ENCODE measurements around the gene TMPRSS6. TPM values are rescaled to one million over a fixed set of nuclear protein-coding genes. Genes with fewer than 3 reads are reported as not detected.

The TMPRSS6 gene
- total and polyA plus RNA-seq, 4 experiments from 2014 or later: 0.61 to 0.90 TPM; not detected in 2

DNA sequence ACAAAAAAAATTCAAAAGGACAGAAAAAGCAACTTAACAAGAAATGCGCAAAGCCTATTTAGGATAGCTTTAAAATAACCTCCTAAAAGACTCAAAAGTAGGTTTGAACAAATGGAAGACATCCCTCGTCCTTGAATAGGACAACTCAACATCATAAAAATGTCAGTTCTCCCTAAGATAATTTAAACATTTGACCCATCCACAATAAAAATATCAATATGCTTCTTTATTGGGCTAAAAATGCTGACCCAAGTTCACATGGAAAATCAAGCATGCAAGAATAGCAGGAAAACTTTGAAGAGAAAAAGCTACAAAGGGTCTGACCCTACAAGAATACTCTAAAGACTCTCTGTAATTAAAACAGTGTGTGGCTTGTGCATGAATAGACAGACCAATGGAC is 70.0 kb downstream of the TMPRSS6 start:
- no peaks in the 10 kb centered on the region for H3K4me1 Mint-ChIP-seq
- Histone ChIP-seq H3K9me3 (ENCODE audit: control insufficient read depth in 1 of 2, low read length in 2 of 2) (no peaks in the 10 kb centered on the region), H3K27ac (ENCODE audit: low read depth, low read length) (no peak overlapping the region), H3K4me3 (ENCODE audit: low read length in 2 of 2) (no peak overlapping the region), H3K36me3 (ENCODE audit: insufficient read depth, low read length) (no peaks in the 10 kb centered on the region), H3K27me3 (ENCODE audit: insufficient read depth, low read length) (no peaks in the 10 kb centered on the region), H3K4me1 (ENCODE audit: insufficient read depth, low read length) (no peaks in the 10 kb centered on the region)
- POLR2A ChIA-PET (ENCODE audit: partially characterized antibody): no interaction called here
- intact Hi-C loops (cut with micrococcal nuclease): no loop called here
- CTCF ChIA-PET (ENCODE audit: partially characterized antibody): no interaction called here
- H3K4me3 Mint-ChIP-seq: no peak overlapping the region
- peaks cover 0 to 2% (median 0%) of the 10 kb centered on the region in 8 donors for H3K9me3 Mint-ChIP-seq
- H3K36me3 Mint-ChIP-seq: no peaks in the 10 kb centered on the region
- peak overlapping the region in 1 of 7 donors; percentile 51 for H3K27ac Mint-ChIP-seq
- no peak for DNase-seq
- peaks cover 10 to 14% of the 10 kb centered on the region in 2 donors for H3K27me3 Mint-ChIP-seq

GRCh38 chr22:37037669-37038068 is 71.8 kb downstream of the TMPRSS6 start:
- ChIA-PET CTCF (ENCODE audit: partially characterized antibody) (no interaction called here), POLR2A (ENCODE audit: partially characterized antibody) (no interaction called here)
- no peaks in the 10 kb centered on the region for H3K4me1 Mint-ChIP-seq
- no peak overlapping the region for H3K4me3 Mint-ChIP-seq
- Histone ChIP-seq H3K4me1 (ENCODE audit: insufficient read depth, low read length) (no peaks in the 10 kb centered on the region), H3K27me3 (ENCODE audit: insufficient read depth, low read length) (no peaks in the 10 kb centered on the region), H3K27ac (ENCODE audit: low read depth, low read length) (no peak overlapping the region), H3K4me3 (ENCODE audit: low read length in 2 of 2) (no peak overlapping the region), H3K9me3 (ENCODE audit: control insufficient read depth in 1 of 2, low read length in 2 of 2) (no peaks in the 10 kb centered on the region), H3K36me3 (ENCODE audit: insufficient read depth, low read length) (no peaks in the 10 kb centered on the region)
- peaks cover 10 to 14% of the 10 kb centered on the region in 2 donors for H3K27me3 Mint-ChIP-seq
- no peaks in the 10 kb centered on the region for H3K36me3 Mint-ChIP-seq
- intact Hi-C loops (cut with micrococcal nuclease): no loop called here
- no peak overlapping the region for H3K27ac Mint-ChIP-seq
- no peak for DNase-seq
- H3K9me3 Mint-ChIP-seq: peaks cover 0 to 2% (median 0%) of the 10 kb centered on the region in 8 donors

DNA sequence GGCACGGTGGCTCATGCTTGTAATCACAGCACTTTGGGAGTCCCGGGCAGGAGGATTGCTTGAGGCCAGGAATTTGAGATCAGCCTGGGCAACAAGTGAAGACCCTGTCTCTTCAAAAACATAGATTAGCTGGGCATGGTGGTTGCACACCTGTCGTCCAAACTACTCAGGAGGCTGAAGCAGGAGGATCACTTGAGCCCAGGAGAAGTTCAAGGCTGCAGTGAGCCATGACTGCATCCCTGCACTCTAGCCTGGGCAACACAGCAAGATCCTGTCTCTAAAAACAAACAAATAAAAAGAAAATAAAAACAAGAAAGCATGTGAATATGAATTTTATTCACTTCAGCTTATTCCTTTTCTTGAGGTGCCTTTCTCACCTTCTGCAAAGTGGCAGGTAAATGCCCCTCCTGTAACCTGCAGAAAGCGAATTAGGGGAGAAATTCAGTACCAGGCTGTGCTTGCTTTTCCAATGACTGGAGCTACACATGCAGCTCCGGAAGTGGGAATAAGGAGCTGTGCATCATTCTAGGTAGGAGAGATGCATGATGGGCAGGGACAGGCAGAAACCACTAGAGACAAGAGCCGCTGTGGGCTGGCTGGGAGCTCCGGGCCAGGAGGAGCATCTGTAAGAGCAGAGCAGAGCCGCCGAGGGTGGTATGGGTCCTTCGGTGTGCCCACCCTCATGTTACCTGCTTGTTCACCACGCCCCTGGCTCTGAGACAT is 72.7 kb downstream of the TMPRSS6 start:
- H3K4me3 Mint-ChIP-seq: no peak overlapping the region
- no peaks in the 10 kb centered on the region for H3K9me3 ChIP-seq (ENCODE audit: control insufficient read depth in 1 of 2, low read length in 2 of 2)
- CTCF ChIA-PET (ENCODE audit: partially characterized antibody): interaction anchor here (0.7 to 0.8 kb wide), 2 partner anchors 9 to 93 kb away, joined by 4 to 5 read pairs; no protein-coding TSS in a partner anchor
- intact Hi-C loops (cut with micrococcal nuclease): no loop called here
- H3K4me1 ChIP-seq (ENCODE audit: insufficient read depth, low read length): no peaks in the 10 kb centered on the region
- no peak overlapping the region for H3K27ac Mint-ChIP-seq
- H3K4me1 Mint-ChIP-seq: no peaks in the 10 kb centered on the region
- no peaks in the 10 kb centered on the region for H3K9me3 Mint-ChIP-seq
- H3K27me3 ChIP-seq (ENCODE audit: insufficient read depth, low read length): no peaks in the 10 kb centered on the region
- no peak for DNase-seq
- no peak overlapping the region for H3K27ac ChIP-seq (ENCODE audit: low read depth, low read length)
- no peak overlapping the region for H3K4me3 ChIP-seq (ENCODE audit: low read length in 2 of 2)
- H3K27me3 Mint-ChIP-seq: peaks cover 10 to 14% of the 10 kb centered on the region in 2 donors
- POLR2A ChIA-PET (ENCODE audit: partially characterized antibody): no interaction called here
- no peaks in the 10 kb centered on the region for H3K36me3 Mint-ChIP-seq
- no peaks in the 10 kb centered on the region for H3K36me3 ChIP-seq (ENCODE audit: insufficient read depth, low read length)

DNA sequence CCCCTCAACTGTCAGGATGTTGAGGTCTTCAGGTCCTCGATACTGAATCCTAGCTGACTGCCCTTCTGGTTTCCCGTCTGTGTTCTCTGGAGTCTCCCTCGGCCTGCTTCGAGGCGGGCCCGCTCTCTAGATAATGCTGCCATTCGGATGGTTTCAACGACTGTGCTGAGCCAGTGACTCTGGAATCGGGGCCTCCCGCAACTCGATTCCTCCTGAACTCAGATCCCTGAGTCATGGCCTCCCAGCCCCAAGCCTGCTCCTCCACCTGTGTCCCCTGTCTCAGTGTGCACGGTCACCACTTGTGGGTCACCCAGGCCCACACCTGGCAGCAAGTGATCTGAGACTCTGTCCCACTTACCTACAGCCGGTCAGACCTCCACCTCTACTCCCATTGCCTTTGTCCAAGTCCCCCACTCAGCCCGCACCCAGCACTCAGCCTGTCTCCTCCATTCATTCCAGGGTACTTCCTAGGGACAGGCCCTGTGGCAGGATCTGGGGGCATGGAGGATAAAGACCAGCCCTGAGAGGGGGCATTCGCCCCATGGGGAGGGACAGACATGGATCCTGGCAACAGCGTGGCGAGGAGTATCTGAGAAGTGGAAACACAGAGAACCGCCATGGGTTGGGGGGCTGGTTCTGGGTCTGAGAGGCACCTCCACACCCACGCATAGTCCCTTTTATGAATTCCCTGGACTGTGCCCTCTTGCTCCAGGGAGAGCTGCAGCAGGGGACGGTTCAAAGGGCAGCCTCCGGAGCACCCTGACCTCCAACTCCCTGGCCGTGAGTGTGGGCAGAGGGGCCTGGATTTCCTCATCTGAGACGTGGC is 75.7 kb downstream of the TMPRSS6 start:
- intact Hi-C loops (cut with micrococcal nuclease): no loop called here
- Mint-ChIP-seq H3K4me1 (no peaks in the 10 kb centered on the region), H3K27me3 (peaks cover 3 to 12% of the 10 kb centered on the region in 2 donors), H3K9me3 (peaks cover 0 to 2% (median 0%) of the 10 kb centered on the region in 8 donors), H3K27ac (peak overlapping the region in 2 of 7 donors; percentile 13 to 36), H3K4me3 (no peak overlapping the region), H3K36me3 (no peaks in the 10 kb centered on the region)
- Histone ChIP-seq H3K36me3 (ENCODE audit: insufficient read depth, low read length) (no peaks in the 10 kb centered on the region), H3K4me3 (ENCODE audit: low read length in 2 of 2) (no peak overlapping the region), H3K4me1 (ENCODE audit: insufficient read depth, low read length) (no peaks in the 10 kb centered on the region), H3K9me3 (ENCODE audit: control insufficient read depth in 1 of 2, low read length in 2 of 2) (no peaks in the 10 kb centered on the region), H3K27me3 (ENCODE audit: insufficient read depth, low read length) (no peaks in the 10 kb centered on the region), H3K27ac (ENCODE audit: low read depth, low read length) (no peak overlapping the region)
- ChIA-PET CTCF (ENCODE audit: partially characterized antibody) (interaction anchor here (2.6 kb wide), 1 partner anchor 12 kb away, joined by 13 read pairs; no protein-coding TSS in a partner anchor), POLR2A (ENCODE audit: partially characterized antibody) (no interaction called here)
- no peak for DNase-seq

GRCh38 chr22:37032535-37033460 is 76.7 kb downstream of the TMPRSS6 start:
- POLR2A ChIA-PET (ENCODE audit: partially characterized antibody): no interaction called here
- H3K4me3 Mint-ChIP-seq: no peak overlapping the region
- H3K27ac Mint-ChIP-seq: no peak overlapping the region
- H3K9me3 ChIP-seq (ENCODE audit: control insufficient read depth in 1 of 2, low read length in 2 of 2): no peaks in the 10 kb centered on the region
- peaks cover 0 to 2% (median 0%) of the 10 kb centered on the region in 8 donors for H3K9me3 Mint-ChIP-seq
- H3K4me1 Mint-ChIP-seq: no peaks in the 10 kb centered on the region
- H3K27ac ChIP-seq (ENCODE audit: low read depth, low read length): no peak overlapping the region
- H3K4me3 ChIP-seq (ENCODE audit: low read length in 2 of 2): no peak overlapping the region
- H3K36me3 Mint-ChIP-seq: no peaks in the 10 kb centered on the region
- CTCF ChIA-PET (ENCODE audit: partially characterized antibody): interaction anchor here (1.9 to 2.6 kb wide), 2 partner anchors 11 to 12 kb away, joined by 5 to 13 read pairs; no protein-coding TSS in a partner anchor
- intact Hi-C loops (cut with micrococcal nuclease): no loop called here
- H3K27me3 ChIP-seq (ENCODE audit: insufficient read depth, low read length): no peaks in the 10 kb centered on the region
- H3K36me3 ChIP-seq (ENCODE audit: insufficient read depth, low read length): no peaks in the 10 kb centered on the region
- H3K27me3 Mint-ChIP-seq: peaks cover 3 to 12% of the 10 kb centered on the region in 2 donors
- no peaks in the 10 kb centered on the region for H3K4me1 ChIP-seq (ENCODE audit: insufficient read depth, low read length)
- DNase-seq: no peak

- H3K4me3 Mint-ChIP-seq: no peak overlapping the region
- DNase-seq: no peak
- CTCF ChIA-PET (ENCODE audit: partially characterized antibody): interaction anchor here (1.9 to 2.6 kb wide), 2 partner anchors 10 to 12 kb away, joined by 5 to 13 read pairs; no protein-coding TSS in a partner anchor
Observed at GRCh38 chr22:37032134-37032534, 77.4 kb downstream of the TMPRSS6 start.

More at GRCh38 chr22:37032134-37032534, 77.4 kb downstream of the TMPRSS6 start:
- intact Hi-C loops (cut with micrococcal nuclease): no loop called here
- H3K4me1 ChIP-seq (ENCODE audit: insufficient read depth, low read length): no peaks in the 10 kb centered on the region
- Mint-ChIP-seq H3K9me3 (peaks cover 0 to 2% (median 0%) of the 10 kb centered on the region in 8 donors), H3K36me3 (no peaks in the 10 kb centered on the region), H3K4me1 (no peaks in the 10 kb centered on the region), H3K27ac (no peak overlapping the region), H3K27me3 (peaks cover 0 to 12% of the 10 kb centered on the region in 2 donors)
- no peaks in the 10 kb centered on the region for H3K9me3 ChIP-seq (ENCODE audit: control insufficient read depth in 1 of 2, low read length in 2 of 2)
- H3K36me3 ChIP-seq (ENCODE audit: insufficient read depth, low read length): no peaks in the 10 kb centered on the region
- no peak overlapping the region for H3K4me3 ChIP-seq (ENCODE audit: low read length in 2 of 2)
- no peaks in the 10 kb centered on the region for H3K27me3 ChIP-seq (ENCODE audit: insufficient read depth, low read length)
- no peak overlapping the region for H3K27ac ChIP-seq (ENCODE audit: low read depth, low read length)
- POLR2A ChIA-PET (ENCODE audit: partially characterized antibody): no interaction called here
